ENCODE data around the gene TEX35. TPM values are rescaled to one million over a fixed set of nuclear protein-coding genes. Genes with fewer than 3 reads are reported as not detected.

TEX35 gene
- total RNA-seq, 1 donor from 2014 or later: not detected

GRCh38 chr1:178506669-178507068 is 6.2 kb upstream of the TEX35 start:
- H3K27me3 Mint-ChIP-seq (ENCODE audit: low read depth): no peaks in the 10 kb centered on the region
- no peak for DNase-seq (ENCODE audit: low spot score)
- no peak overlapping the region for H3K27ac Mint-ChIP-seq
- no peak overlapping the region for H3K4me3 Mint-ChIP-seq (ENCODE audit: low read depth)
- no peaks in the 10 kb centered on the region for H3K4me1 Mint-ChIP-seq (ENCODE audit: low read depth)
- H3K36me3 Mint-ChIP-seq (ENCODE audit: low read depth): no peaks in the 10 kb centered on the region
- intact Hi-C loops (cut with micrococcal nuclease): no loop called here
- H3K9me3 Mint-ChIP-seq: no peaks in the 10 kb centered on the region

DNA sequence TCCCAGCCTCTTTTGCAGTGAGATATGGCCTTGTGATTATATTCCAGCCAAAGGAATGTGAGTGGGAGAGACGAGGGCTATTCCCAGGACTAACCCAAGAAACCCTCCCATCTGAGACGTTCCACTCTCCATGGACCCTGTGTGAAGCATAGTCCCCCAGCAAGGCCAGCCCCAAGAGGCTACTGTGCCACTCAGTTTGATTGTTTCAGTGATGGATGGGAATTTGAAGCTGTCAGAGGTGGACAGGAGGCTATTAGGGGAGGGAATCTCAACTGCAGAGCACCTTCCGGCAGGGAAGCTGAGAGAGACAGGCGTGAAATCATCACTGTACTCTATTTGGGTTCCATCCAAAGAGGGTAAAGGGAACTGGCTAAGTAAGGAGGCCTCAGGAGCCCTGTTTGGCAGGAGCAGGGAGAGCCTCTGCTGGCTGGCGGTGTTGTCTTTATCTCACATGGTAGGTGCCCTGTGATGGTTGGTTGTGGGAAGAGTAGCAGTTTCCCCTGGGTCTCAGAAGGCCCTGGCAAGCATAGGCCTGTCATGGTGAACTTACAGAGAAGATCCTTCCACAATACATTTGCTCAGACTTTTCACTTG is 3.4 kb upstream of the TEX35 start:
- H3K4me1 Mint-ChIP-seq (ENCODE audit: low read depth): no peaks in the 10 kb centered on the region
- intact Hi-C loops (cut with micrococcal nuclease): no loop called here
- H3K27me3 Mint-ChIP-seq (ENCODE audit: low read depth): no peaks in the 10 kb centered on the region
- H3K9me3 Mint-ChIP-seq: no peaks in the 10 kb centered on the region
- no peak for DNase-seq (ENCODE audit: low spot score)
- no peak overlapping the region for H3K4me3 Mint-ChIP-seq (ENCODE audit: low read depth)
- H3K27ac Mint-ChIP-seq: no peak overlapping the region
- no peaks in the 10 kb centered on the region for H3K36me3 Mint-ChIP-seq (ENCODE audit: low read depth)

DNA sequence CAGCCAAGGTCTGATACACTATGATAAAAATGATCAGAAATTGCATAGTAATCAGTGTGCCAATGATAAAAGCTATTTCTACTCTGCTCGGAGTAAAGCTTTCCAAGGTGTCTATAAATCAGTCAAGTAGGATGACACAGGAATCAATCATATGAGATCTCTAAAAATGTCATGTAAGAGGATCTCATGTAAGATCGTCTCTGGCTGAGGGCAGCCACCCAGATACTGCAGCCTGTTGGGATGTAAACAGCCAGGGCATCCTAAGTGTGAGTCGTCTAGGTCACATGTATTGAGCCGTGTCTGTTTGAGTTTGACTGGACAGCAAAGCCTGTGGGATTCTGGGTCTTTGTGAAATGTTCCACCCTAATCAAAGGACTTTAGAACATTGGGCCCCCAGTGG is 2.8 kb upstream of the TEX35 start:
- Mint-ChIP-seq H3K27ac (no peak overlapping the region), H3K4me3 (ENCODE audit: low read depth) (no peak overlapping the region), H3K27me3 (ENCODE audit: low read depth) (no peaks in the 10 kb centered on the region), H3K36me3 (ENCODE audit: low read depth) (no peaks in the 10 kb centered on the region), H3K9me3 (no peaks in the 10 kb centered on the region), H3K4me1 (ENCODE audit: low read depth) (no peaks in the 10 kb centered on the region)
- DNase-seq (ENCODE audit: low spot score): no peak
- intact Hi-C loops (cut with micrococcal nuclease): no loop called here

DNA sequence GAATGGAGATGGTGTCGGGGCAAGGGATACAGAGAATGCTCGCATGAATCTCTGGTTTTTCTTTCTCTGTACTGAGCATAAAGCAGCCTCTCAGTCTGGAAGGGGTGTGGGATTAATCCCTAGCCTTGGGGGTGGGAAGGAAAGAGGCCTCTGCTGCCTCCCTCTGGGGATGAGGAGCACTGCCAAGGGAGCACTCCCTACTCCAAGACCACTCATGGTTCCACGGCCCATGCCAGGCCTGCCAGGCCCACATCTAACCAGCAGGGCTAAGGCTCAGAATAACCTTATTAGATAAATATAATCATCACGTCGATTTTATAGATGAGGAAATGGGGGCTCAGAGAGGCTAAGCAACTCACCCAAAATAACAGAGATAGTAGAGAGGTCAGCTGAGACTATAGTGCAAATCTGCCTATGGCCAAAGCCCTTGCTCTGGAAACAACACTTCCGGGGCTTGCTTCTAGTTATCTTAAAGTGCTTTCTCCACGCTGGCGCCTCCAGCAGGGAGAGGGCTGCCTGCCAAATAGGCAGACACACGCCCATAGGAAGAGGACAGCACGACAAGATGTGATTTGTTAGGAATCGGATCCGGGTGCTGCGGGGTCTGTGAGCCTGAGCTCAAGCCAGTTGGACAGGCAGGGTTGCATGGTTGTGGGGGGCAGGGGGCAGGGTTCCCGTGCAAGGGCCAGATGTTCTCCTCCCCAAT is 522 bp downstream of the TEX35 start:
- Mint-ChIP-seq H3K9me3 (no peaks in the 10 kb centered on the region), H3K36me3 (ENCODE audit: low read depth) (no peaks in the 10 kb centered on the region), H3K4me1 (ENCODE audit: low read depth) (no peaks in the 10 kb centered on the region), H3K4me3 (ENCODE audit: low read depth) (no peak overlapping the region), H3K27me3 (ENCODE audit: low read depth) (no peaks in the 10 kb centered on the region), H3K27ac (no peak overlapping the region)
- intact Hi-C loops (cut with micrococcal nuclease): no loop called here
- no peak for DNase-seq (ENCODE audit: low spot score)

- H3K36me3 Mint-ChIP-seq (ENCODE audit: low read depth): no peaks in the 10 kb centered on the region
- H3K4me1 Mint-ChIP-seq (ENCODE audit: low read depth): no peaks in the 10 kb centered on the region
- H3K9me3 Mint-ChIP-seq: no peaks in the 10 kb centered on the region
- H3K4me3 Mint-ChIP-seq (ENCODE audit: low read depth): no peak overlapping the region
- H3K27ac Mint-ChIP-seq: no peak overlapping the region
- no peak for DNase-seq (ENCODE audit: low spot score)
- H3K27me3 Mint-ChIP-seq (ENCODE audit: low read depth): no peaks in the 10 kb centered on the region
- intact Hi-C loops (cut with micrococcal nuclease): no loop called here
Measured at GRCh38 chr1:178516110-178516509, 3.2 kb downstream of the TEX35 start.

DNA sequence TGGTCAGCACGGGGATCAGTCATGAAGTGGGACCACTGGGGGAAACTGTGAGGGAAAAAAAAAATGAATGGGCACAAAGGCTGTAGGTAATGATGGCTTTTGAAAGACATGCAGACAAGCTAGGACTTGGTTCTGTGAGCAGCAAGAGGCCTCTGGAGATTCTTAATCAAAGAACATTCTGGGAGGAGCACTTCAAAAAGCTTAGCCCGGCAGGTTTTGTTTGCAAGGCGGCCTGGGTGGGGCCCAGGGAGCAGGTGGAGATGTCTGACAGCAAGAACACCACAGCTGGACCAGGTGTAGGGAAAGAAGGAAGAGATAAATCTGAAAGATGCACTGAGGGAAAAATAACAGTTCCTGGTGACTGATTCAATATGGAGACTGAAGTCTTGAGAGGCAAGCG is 6.0 kb downstream of the TEX35 start:
- Mint-ChIP-seq H3K36me3 (ENCODE audit: low read depth) (no peaks in the 10 kb centered on the region), H3K27me3 (ENCODE audit: low read depth) (no peaks in the 10 kb centered on the region), H3K27ac (no peak overlapping the region), H3K4me3 (ENCODE audit: low read depth) (no peak overlapping the region), H3K9me3 (no peaks in the 10 kb centered on the region), H3K4me1 (ENCODE audit: low read depth) (no peaks in the 10 kb centered on the region)
- intact Hi-C loops (cut with micrococcal nuclease): no loop called here
- DNase-seq (ENCODE audit: low spot score): no peak

DNA sequence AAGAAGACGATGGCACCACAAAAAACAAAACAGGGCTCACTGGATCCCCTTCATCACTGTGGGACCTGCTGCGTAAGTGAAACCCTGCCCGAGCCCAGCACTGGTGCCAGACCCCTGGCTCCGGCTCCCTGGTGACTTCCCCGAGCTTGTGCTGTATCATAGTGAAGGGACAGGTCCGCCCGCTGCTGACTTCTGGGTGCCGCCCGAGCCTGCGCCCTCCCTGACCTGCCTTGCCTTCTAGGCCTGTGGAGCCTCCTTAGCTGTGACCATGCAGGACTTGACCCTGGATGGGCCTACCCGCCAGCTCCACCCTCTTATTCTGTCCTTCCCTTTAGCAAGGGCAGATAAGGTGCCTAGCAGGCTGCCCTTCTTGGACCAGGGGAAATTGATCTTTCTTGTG is 7.9 kb downstream of the TEX35 start:
- DNase-seq (ENCODE audit: low spot score): no peak
- H3K4me1 Mint-ChIP-seq (ENCODE audit: low read depth): no peaks in the 10 kb centered on the region
- H3K9me3 Mint-ChIP-seq: no peaks in the 10 kb centered on the region
- no peak overlapping the region for H3K27ac Mint-ChIP-seq
- H3K36me3 Mint-ChIP-seq (ENCODE audit: low read depth): no peaks in the 10 kb centered on the region
- no peak overlapping the region for H3K4me3 Mint-ChIP-seq (ENCODE audit: low read depth)
- intact Hi-C loops (cut with micrococcal nuclease): no loop called here
- no peaks in the 10 kb centered on the region for H3K27me3 Mint-ChIP-seq (ENCODE audit: low read depth)

DNA sequence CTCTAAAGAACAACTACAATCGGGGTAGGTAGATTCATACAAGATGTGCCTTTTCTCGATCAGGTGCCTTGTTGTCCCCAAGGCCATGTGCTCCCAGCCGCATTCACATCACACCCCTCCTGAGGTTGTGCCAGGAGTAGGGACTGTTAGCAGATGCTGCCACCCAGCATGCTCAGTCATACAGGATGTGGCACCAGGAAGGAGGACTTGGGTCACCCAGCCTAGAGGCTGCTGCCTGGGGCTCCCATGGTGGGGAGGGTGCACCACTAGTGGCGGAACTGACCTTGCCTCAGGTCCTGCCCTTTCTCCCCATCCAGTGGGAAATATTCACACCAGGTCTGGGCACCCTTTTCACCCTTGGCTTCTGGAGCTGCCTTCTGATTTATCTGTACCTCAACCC is 8.3 kb downstream of the TEX35 start:
- intact Hi-C loops (cut with micrococcal nuclease): no loop called here
- H3K9me3 Mint-ChIP-seq: no peaks in the 10 kb centered on the region
- H3K36me3 Mint-ChIP-seq (ENCODE audit: low read depth): no peaks in the 10 kb centered on the region
- no peaks in the 10 kb centered on the region for H3K4me1 Mint-ChIP-seq (ENCODE audit: low read depth)
- H3K4me3 Mint-ChIP-seq (ENCODE audit: low read depth): no peak overlapping the region
- DNase-seq (ENCODE audit: low spot score): no peak
- H3K27ac Mint-ChIP-seq: no peak overlapping the region
- no peaks in the 10 kb centered on the region for H3K27me3 Mint-ChIP-seq (ENCODE audit: low read depth)

- no peak overlapping the region for H3K4me3 Mint-ChIP-seq (ENCODE audit: low read depth)
- no peaks in the 10 kb centered on the region for H3K27me3 Mint-ChIP-seq (ENCODE audit: low read depth)
- no peak for DNase-seq (ENCODE audit: low spot score)
- no peaks in the 10 kb centered on the region for H3K36me3 Mint-ChIP-seq (ENCODE audit: low read depth)
- intact Hi-C loops (cut with micrococcal nuclease): no loop called here
- H3K27ac Mint-ChIP-seq: no peak overlapping the region
- H3K4me1 Mint-ChIP-seq (ENCODE audit: low read depth): no peaks in the 10 kb centered on the region
- no peaks in the 10 kb centered on the region for H3K9me3 Mint-ChIP-seq
Measured at GRCh38 chr1:178527117-178527516, 14.2 kb downstream of the TEX35 start.

GRCh38 chr1:178528228-178528952 is 15.5 kb downstream of the TEX35 start:
- Mint-ChIP-seq H3K36me3 (ENCODE audit: low read depth) (no peaks in the 10 kb centered on the region), H3K27me3 (ENCODE audit: low read depth) (peaks cover 2% of the 10 kb centered on the region), H3K4me1 (ENCODE audit: low read depth) (no peaks in the 10 kb centered on the region), H3K27ac (no peak overlapping the region), H3K9me3 (no peaks in the 10 kb centered on the region), H3K4me3 (ENCODE audit: low read depth) (no peak overlapping the region)
- DNase-seq (ENCODE audit: low spot score): no peak
- intact Hi-C loops (cut with micrococcal nuclease): no loop called here

GRCh38 chr1:178528953-178529335 is 16.0 kb downstream of the TEX35 start:
- intact Hi-C loops (cut with micrococcal nuclease): no loop called here
- no peaks in the 10 kb centered on the region for H3K4me1 Mint-ChIP-seq (ENCODE audit: low read depth)
- DNase-seq (ENCODE audit: low spot score): no peak
- H3K27me3 Mint-ChIP-seq (ENCODE audit: low read depth): peaks cover 2% of the 10 kb centered on the region
- H3K4me3 Mint-ChIP-seq (ENCODE audit: low read depth): no peak overlapping the region
- no peaks in the 10 kb centered on the region for H3K36me3 Mint-ChIP-seq (ENCODE audit: low read depth)
- H3K9me3 Mint-ChIP-seq: no peaks in the 10 kb centered on the region
- no peak overlapping the region for H3K27ac Mint-ChIP-seq

DNA sequence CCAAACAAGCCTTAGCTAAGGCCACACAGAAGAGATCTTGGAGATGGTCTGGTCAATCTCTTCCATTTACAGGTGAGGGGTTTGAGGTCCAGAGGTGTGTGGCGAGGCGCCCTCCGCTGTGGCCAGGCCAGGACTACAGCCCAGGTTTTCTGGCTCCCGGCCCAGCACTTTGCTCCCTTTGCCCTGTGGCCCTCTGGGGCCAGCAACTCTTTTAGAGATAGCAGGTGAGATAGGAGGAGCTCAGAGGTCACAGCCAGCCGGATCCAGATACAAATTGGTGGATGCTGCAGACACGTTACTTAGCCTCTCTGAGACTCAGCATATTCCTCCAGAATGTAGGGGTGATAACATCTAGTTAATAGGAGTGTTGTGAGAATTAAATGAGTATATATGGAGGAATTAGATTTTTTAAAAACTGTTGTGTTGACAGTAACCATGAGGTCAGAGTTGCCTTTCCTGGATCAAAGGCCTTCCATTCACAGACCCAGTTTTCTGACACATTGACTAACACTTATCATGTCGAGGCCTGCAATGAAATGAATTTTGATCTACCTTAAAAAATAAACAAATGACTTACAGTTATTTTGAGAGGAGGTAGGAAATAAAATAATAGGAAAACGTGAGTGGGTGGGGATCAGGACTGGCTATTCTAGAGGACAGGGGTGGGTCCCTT is 16.6 kb downstream of the TEX35 start:
- intact Hi-C loops (cut with micrococcal nuclease): no loop called here
- no peak overlapping the region for H3K27ac Mint-ChIP-seq
- peaks cover 2% of the 10 kb centered on the region for H3K27me3 Mint-ChIP-seq (ENCODE audit: low read depth)
- H3K36me3 Mint-ChIP-seq (ENCODE audit: low read depth): no peaks in the 10 kb centered on the region
- no peaks in the 10 kb centered on the region for H3K4me1 Mint-ChIP-seq (ENCODE audit: low read depth)
- DNase-seq (ENCODE audit: low spot score): no peak
- no peak overlapping the region for H3K4me3 Mint-ChIP-seq (ENCODE audit: low read depth)
- H3K9me3 Mint-ChIP-seq: no peaks in the 10 kb centered on the region

DNA sequence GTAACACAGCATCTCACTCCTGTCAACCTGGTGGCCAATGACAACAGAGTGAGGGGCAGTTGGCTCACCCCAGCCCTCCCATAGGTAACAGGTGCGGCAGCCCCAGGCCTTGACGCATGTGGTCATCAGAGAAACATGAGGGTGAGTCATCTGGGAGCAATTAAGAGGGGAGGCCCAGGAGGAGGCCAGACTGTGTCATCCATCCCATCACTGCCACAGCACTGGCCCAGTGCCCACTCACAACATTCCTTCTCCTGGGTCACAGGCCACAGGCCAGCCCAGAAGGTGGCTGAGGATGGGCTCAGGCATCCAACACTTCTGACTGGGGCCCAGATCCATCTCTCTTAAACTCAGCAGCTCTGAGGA is 17.1 kb downstream of the TEX35 start:
- no peak for DNase-seq (ENCODE audit: low spot score)
- intact Hi-C loops (cut with micrococcal nuclease): no loop called here
- no peak overlapping the region for H3K4me3 Mint-ChIP-seq (ENCODE audit: low read depth)
- H3K9me3 Mint-ChIP-seq: no peaks in the 10 kb centered on the region
- no peaks in the 10 kb centered on the region for H3K36me3 Mint-ChIP-seq (ENCODE audit: low read depth)
- peaks cover 2% of the 10 kb centered on the region for H3K27me3 Mint-ChIP-seq (ENCODE audit: low read depth)
- no peaks in the 10 kb centered on the region for H3K4me1 Mint-ChIP-seq (ENCODE audit: low read depth)
- H3K27ac Mint-ChIP-seq: no peak overlapping the region

Measured in activated T-helper 2 cell treated with anti-CD3 and anti-CD28 coated beads, Interferon-gamma antibody, Interleukin-2, Interleukin-4, amounts not matched to agents 10 μg/mL and 5 μg/mL and 100 μg/mL, durations not matched to agents 14 hours and 24 hours and 36 hours (primary cell).